Measurements from ENCODE around the gene GBP5.
"Not testable (repeated sequence)": the region's sequence is repeated elsewhere in the genome, so short reads cannot be mapped to it uniquely, and the experiment has no call there.

Gene GBP5

GRCh38 chr1:89272269-89273041 lies at the start of gene GBP5:
GBP5 (minus strand) TSS chr1:89272860; CDS start chr1:89269555, 3,305 bp downstream.
- DNase-seq = not testable (repeated sequence)

- no peak for DNase-seq
Observed at GRCh38 chr1:89322402-89322801, 49.7 kb upstream of the GBP5 start.

GRCh38 chr1:89312572-89312971 lies 39.9 kb upstream of the GBP5 start:
- DNase-seq = no peak

- DNase-seq = no peak
Observed at GRCh38 chr1:89311757-89312156, 39.1 kb upstream of the GBP5 start.

- no peak for DNase-seq
Observed at GRCh38 chr1:89310976-89311375, 38.3 kb upstream of the GBP5 start.

- DNase-seq = peak; percentile 3
Observed at GRCh38 chr1:89310505-89310904, 37.8 kb upstream of the GBP5 start.

- DNase-seq = no peak
Observed at GRCh38 chr1:89309828-89310227, 37.2 kb upstream of the GBP5 start.

- no peak for DNase-seq
Observed at GRCh38 chr1:89306273-89306672, 33.6 kb upstream of the GBP5 start.

- DNase-seq = no peak
Observed at GRCh38 chr1:89305493-89305892, 32.8 kb upstream of the GBP5 start.

- no peak for DNase-seq
Observed at GRCh38 chr1:89304572-89305230, 32.0 kb upstream of the GBP5 start.

GRCh38 chr1:89302697-89303332 lies 30.2 kb upstream of the GBP5 start:
- no peak for DNase-seq

- not testable (repeated sequence) for DNase-seq
Observed at GRCh38 chr1:89299739-89300463, 27.2 kb upstream of the GBP5 start.

GRCh38 chr1:89298461-89298860 lies 25.8 kb upstream of the GBP5 start:
- no peak for DNase-seq

GRCh38 chr1:89295187-89295586 lies 22.5 kb upstream of the GBP5 start:
- no peak for DNase-seq

GRCh38 chr1:89291276-89291675 lies 18.6 kb upstream of the GBP5 start:
- no peak for DNase-seq

- no peak for DNase-seq
Observed at GRCh38 chr1:89288051-89288340, 15.3 kb upstream of the GBP5 start.

- DNase-seq = no peak
Observed at GRCh38 chr1:89287181-89288050, 14.8 kb upstream of the GBP5 start.

- no peak for DNase-seq
Observed at GRCh38 chr1:89286549-89287180, 14.0 kb upstream of the GBP5 start.

GRCh38 chr1:89285745-89286380 lies 13.2 kb upstream of the GBP5 start:
- no peak for DNase-seq

GRCh38 chr1:89284078-89284763 lies 11.6 kb upstream of the GBP5 start:
- not testable (repeated sequence) for DNase-seq

GRCh38 chr1:89280766-89281165 lies 8.1 kb upstream of the GBP5 start:
- DNase-seq = no peak

Measured in fibroblast of skin of right quadriceps (primary cell).